Skeletal muscle tissue (tissue), 4 donors: ENCODE results near the gene ARPIN. TPM values are rescaled to one million over a fixed set of nuclear protein-coding genes. Genes with fewer than 3 reads are reported as not detected.
"Not testable (repeated sequence)": the region's sequence is repeated elsewhere in the genome, so short reads cannot be mapped to it uniquely, and the experiment has no call there.

Source experiments
- H3K27ac ChIP-seq: one replicate; pipeline ENCODE4 v1.7.0; 2013; ENCODE audit warnings: mild to moderate bottlenecking, low read depth, low read length, inconsistent platforms
- H3K27me3 ChIP-seq, 3 donors: one replicate each; pipeline ENCODE4 v1.7.0; 2013; ENCODE audit warnings: low read length in 3 of 3; ENCODE audit not compliant: control insufficient read depth in 3 of 3, insufficient read depth in 3 of 3
- H3K36me3 ChIP-seq, 3 donors: one replicate each; pipeline ENCODE4 v1.7.0; 2013; ENCODE audit warnings: low read length in 3 of 3; ENCODE audit not compliant: control insufficient read depth in 3 of 3, insufficient read depth in 3 of 3
- H3K4me1 ChIP-seq, 3 donors: one replicate each; pipeline ENCODE4 v1.7.0; 2013; ENCODE audit warnings: low read length in 3 of 3, mild to moderate bottlenecking in 3 of 3; ENCODE audit not compliant: control insufficient read depth in 3 of 3, insufficient read depth in 3 of 3
- H3K4me3 ChIP-seq, 3 donors: one replicate each; pipeline ENCODE4 v1.7.0; 2013; ENCODE audit warnings: low read length in 3 of 3
- H3K9ac ChIP-seq, 3 donors: one replicate each; pipeline ENCODE4 v1.7.0; 2013; ENCODE audit warnings: low read length in 3 of 3, mild to moderate bottlenecking in 3 of 3, moderate library complexity in 2 of 3, low read depth in 1 of 3
- H3K9me3 ChIP-seq, 3 donors: one replicate each; pipeline ENCODE4 v1.7.0; 2013; ENCODE audit warnings: low read length in 3 of 3; ENCODE audit not compliant: control insufficient read depth in 3 of 3
- total RNA-seq: library from RNA; depleted of rRNA; stranded (reverse); fragments of >200 nt; gene quantifications from one replicate; pipeline ENCODE4 v1.2.3, GENCODE V29; 2014
- donor health status: Osteomylitis.

ARPIN gene
- total RNA-seq, 1 donor from 2014 or later, result 13.0 TPM

- H3K4me1 ChIP-seq, result peaks cover 0 to 2% (median 0%) of the 10 kb centered on the region in 3 donors
- no peak overlapping the region for H3K27ac ChIP-seq
- H3K4me3 ChIP-seq, result no peak overlapping the region
- no peak overlapping the region for H3K9ac ChIP-seq
- no peaks in the 10 kb centered on the region for H3K27me3 ChIP-seq
- H3K36me3 ChIP-seq, result peaks cover 9 to 20% (median 16%) of the 10 kb centered on the region in 3 donors
- no peaks in the 10 kb centered on the region for H3K9me3 ChIP-seq
These were observed 47.6 kb downstream of the ARPIN start for GRCh38 chr15:89864958-89865739.

DNA sequence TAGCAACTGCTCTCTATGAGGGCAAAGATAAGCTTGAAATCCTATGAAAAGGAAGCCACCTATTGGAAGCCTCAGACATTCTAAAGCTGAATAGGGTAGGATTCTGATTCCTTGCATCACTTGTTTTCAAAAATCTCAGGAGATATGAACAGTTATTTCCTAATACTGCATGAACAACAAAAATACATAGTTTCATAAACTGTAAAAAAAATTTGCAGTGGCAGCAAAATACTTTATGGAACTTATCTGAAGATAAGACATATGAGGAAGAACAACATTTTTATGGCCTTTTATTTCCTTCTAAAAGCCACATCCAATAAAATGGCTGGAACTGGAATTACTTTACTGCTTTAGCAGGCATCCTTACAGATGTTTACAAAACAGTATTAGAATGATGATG is 48.8 kb downstream of the ARPIN start:
- Histone ChIP-seq H3K4me3 (no peak overlapping the region), H3K9me3 (no peaks in the 10 kb centered on the region), H3K9ac (no peak overlapping the region), H3K27ac (no peak overlapping the region), H3K27me3 (no peaks in the 10 kb centered on the region), H3K36me3 (peaks cover 6 to 23% (median 17%) of the 10 kb centered on the region in 3 donors), H3K4me1 (peaks cover 0 to 2% (median 0%) of the 10 kb centered on the region in 3 donors)

GRCh38 chr15:89860891-89861290 is 51.9 kb downstream of the ARPIN start:
- no peak overlapping the region for H3K9ac ChIP-seq
- no peak overlapping the region for H3K27ac ChIP-seq
- peaks cover 0 to 2% (median 0%) of the 10 kb centered on the region in 3 donors for H3K4me1 ChIP-seq
- H3K27me3 ChIP-seq, result no peaks in the 10 kb centered on the region
- H3K4me3 ChIP-seq, result no peak overlapping the region
- no peaks in the 10 kb centered on the region for H3K9me3 ChIP-seq
- H3K36me3 ChIP-seq, result peaks cover 6 to 23% (median 21%) of the 10 kb centered on the region in 3 donors

DNA sequence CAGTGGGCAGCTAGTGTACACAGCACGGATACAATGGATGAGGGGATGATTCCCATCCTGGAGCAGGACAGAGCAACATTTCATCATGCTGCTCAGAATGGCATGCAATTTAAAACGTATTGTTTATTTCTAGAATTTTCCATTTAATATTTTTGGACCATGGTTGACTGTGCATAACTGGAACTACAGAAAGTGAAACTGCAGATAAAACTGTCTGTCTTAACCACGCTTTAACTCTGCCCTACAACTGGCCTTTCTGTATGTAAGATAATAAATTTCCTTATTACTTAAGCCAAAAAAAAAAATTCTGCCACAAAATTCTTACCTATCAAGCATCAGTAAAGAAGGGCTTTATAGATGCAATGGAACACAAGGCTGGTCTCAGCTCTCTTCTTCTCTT is 52.3 kb downstream of the ARPIN start:
- H3K27me3 ChIP-seq, result no peaks in the 10 kb centered on the region
- no peak overlapping the region for H3K27ac ChIP-seq
- no peak overlapping the region for H3K9ac ChIP-seq
- peaks cover 6 to 22% (median 20%) of the 10 kb centered on the region in 3 donors for H3K36me3 ChIP-seq
- peaks cover 0 to 2% (median 0%) of the 10 kb centered on the region in 3 donors for H3K4me1 ChIP-seq
- H3K4me3 ChIP-seq, result no peak overlapping the region
- no peaks in the 10 kb centered on the region for H3K9me3 ChIP-seq

- no peak overlapping the region for H3K4me3 ChIP-seq
- H3K4me1 ChIP-seq, result no peaks in the 10 kb centered on the region
- H3K9me3 ChIP-seq, result no peaks in the 10 kb centered on the region
- H3K27ac ChIP-seq, result no peak overlapping the region
- no peaks in the 10 kb centered on the region for H3K27me3 ChIP-seq
- no peak overlapping the region for H3K9ac ChIP-seq
- peaks cover 6 to 19% (median 17%) of the 10 kb centered on the region in 3 donors for H3K36me3 ChIP-seq
These were observed 53.9 kb downstream of the ARPIN start for GRCh38 chr15:89858661-89859458.

DNA sequence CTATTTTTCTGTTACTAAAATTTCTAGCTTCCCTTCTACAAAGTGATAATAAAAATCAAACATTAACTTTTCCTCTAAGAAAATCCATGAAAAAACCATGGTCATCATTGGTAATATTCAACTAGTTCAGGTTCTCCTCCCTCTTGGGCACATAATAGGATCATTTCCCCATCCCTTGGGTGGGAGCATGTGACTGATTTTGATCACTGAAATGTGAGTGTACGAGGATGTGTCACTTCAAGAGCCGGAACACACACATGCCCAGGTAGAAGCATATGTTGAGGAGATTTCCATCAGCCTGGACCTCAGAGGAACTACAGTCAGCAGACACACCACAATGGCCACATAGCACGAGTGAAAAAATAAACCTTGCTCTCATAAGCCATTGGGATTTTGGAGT is 55.1 kb downstream of the ARPIN start:
- Histone ChIP-seq H3K9ac (no peak overlapping the region), H3K4me1 (no peaks in the 10 kb centered on the region), H3K4me3 (no peak overlapping the region), H3K9me3 (no peaks in the 10 kb centered on the region), H3K27ac (no peak overlapping the region), H3K27me3 (no peaks in the 10 kb centered on the region), H3K36me3 (peaks cover 3 to 15% (median 11%) of the 10 kb centered on the region in 3 donors)

DNA sequence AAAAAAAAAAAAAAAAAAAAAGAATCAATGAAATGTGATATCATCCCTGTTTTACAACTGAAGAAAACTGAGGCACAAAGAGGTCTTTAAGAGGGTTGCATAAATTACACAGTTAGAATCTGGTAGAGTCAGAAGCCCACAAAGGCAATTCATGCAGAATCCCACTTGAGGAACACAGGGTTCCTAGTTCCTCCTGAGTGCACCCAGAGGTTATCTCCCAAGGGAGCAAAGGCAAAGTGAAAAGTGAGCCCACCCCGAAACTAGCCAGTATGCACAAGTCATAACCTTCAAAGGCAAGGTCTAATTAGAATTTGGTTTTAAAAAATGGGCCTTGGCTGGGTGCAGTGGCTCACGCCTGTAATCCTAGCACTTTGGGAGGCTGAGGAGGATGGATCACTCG is 56.8 kb downstream of the ARPIN start:
- no peak overlapping the region for H3K27ac ChIP-seq
- H3K4me1 ChIP-seq, result peaks cover 0 to 2% (median 0%) of the 10 kb centered on the region in 3 donors
- no peak overlapping the region for H3K9ac ChIP-seq
- no peaks in the 10 kb centered on the region for H3K9me3 ChIP-seq
- H3K27me3 ChIP-seq, result no peaks in the 10 kb centered on the region
- H3K36me3 ChIP-seq, result peaks cover 3 to 14% (median 11%) of the 10 kb centered on the region in 3 donors
- no peak overlapping the region for H3K4me3 ChIP-seq

DNA sequence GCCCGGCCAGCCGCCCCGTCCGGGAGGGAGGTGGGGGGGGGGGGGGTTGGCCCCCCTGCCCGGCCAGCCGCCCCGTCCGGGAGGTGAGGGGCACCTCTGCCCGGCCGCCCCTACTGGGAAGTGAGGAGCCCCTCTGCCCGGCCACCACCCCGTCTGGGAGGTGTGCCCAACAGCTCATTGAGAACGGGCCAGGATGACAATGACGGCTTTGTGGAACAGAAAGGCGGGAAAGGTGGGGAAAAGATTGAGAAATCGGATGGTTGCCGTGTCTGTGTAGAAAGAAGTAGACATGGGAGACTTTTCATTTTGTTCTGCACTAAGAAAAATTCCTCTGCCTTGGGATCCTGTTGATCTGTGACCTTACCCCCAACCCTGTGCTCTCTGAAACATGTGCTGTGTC is 57.9 kb downstream of the ARPIN start:
- not testable (repeated sequence) for H3K9me3 ChIP-seq, H3K4me1 ChIP-seq, H3K27me3 ChIP-seq, H3K9ac ChIP-seq, H3K4me3 ChIP-seq, H3K27ac ChIP-seq
- peaks cover 0 to 10% (median 4%) of the 10 kb centered on the region in 3 donors for H3K36me3 ChIP-seq

GRCh38 chr15:89852342-89852995 is 60.3 kb downstream of the ARPIN start:
- H3K27me3 ChIP-seq, result no peaks in the 10 kb centered on the region
- H3K4me3 ChIP-seq, result no peak overlapping the region
- no peaks in the 10 kb centered on the region for H3K9me3 ChIP-seq
- no peak overlapping the region for H3K9ac ChIP-seq
- H3K27ac ChIP-seq, result no peak overlapping the region
- peaks cover 0 to 2% (median 0%) of the 10 kb centered on the region in 3 donors for H3K4me1 ChIP-seq
- peaks cover 0 to 6% (median 4%) of the 10 kb centered on the region in 3 donors for H3K36me3 ChIP-seq
